Karpas-422 (cell line): ENCODE results near the gene ILRUN. TPM values are rescaled to one million over a fixed set of nuclear protein-coding genes. Genes with fewer than 3 reads are reported as not detected.
"Not testable (repeated sequence)": the region's sequence is repeated elsewhere in the genome, so short reads cannot be mapped to it uniquely, and the experiment has no call there.

ENCODE experiments used
- DNase-seq: peaks from one replicate; pipeline ENCODE4 v3.0.0-alpha.2; 2015
- H2AFZ ChIP-seq: fragments of 200-600 bp; sonication (generic); 2 replicates; pipeline ENCODE4 v1.6.1; 2014; ENCODE audit warnings: antibody characterized with exemption, low read length, mixed read lengths
- H3K27ac ChIP-seq: fragments of 200-600 bp; sonication (generic); 2 replicates; pipeline ENCODE4 v1.5.1; 2014; ENCODE audit warnings: mild to moderate bottlenecking, low read length, moderate library complexity
- H3K27me3 ChIP-seq: fragments of 200-600 bp; sonication (generic); 2 replicates; pipeline ENCODE4 v1.6.1; 2014; ENCODE audit warnings: low read length, mixed read lengths
- H3K36me3 ChIP-seq: fragments of 200-600 bp; sonication (generic); 2 replicates; pipeline ENCODE4 v1.6.1; 2014; ENCODE audit warnings: low read length, mixed read lengths; ENCODE audit not compliant: insufficient read depth
- H3K4me1 ChIP-seq: fragments of 200-600 bp; sonication (generic); 2 replicates; pipeline ENCODE4 v1.6.1; 2014; ENCODE audit warnings: mild to moderate bottlenecking, low read length, mixed read lengths
- H3K4me2 ChIP-seq: fragments of 200-600 bp; sonication (generic); 2 replicates; pipeline ENCODE4 v1.6.1; 2014; ENCODE audit warnings: low read length, low read depth, mild to moderate bottlenecking; ENCODE audit not compliant: poor library complexity, severe bottlenecking
- H3K4me3 ChIP-seq: fragments of 200-600 bp; sonication (generic); 2 replicates; pipeline ENCODE4 v1.5.1; 2014; ENCODE audit warnings: mild to moderate bottlenecking, antibody characterized with exemption, low read length, mixed read lengths
- H3K79me2 ChIP-seq: fragments of 200-600 bp; sonication (generic); 2 replicates; pipeline ENCODE4 v1.6.1; 2014; ENCODE audit warnings: mild to moderate bottlenecking, low read length, mixed read lengths
- H3K9ac ChIP-seq: fragments of 200-600 bp; sonication (generic); 2 replicates; pipeline ENCODE4 v1.6.0; 2014; ENCODE audit warnings: low read length
- H3K9me2 ChIP-seq: fragments of 200-600 bp; sonication (generic), shearing (Covaris generic); replicated peaks from 2 replicates; pipeline ENCODE4 v1.6.0; 2014; ENCODE audit warnings: mild to moderate bottlenecking, low read length, moderate library complexity; ENCODE audit not compliant: insufficient read depth
- H3K9me3 ChIP-seq: fragments of 300-700, 200-600 bp; sonication (generic); 2 replicates; pipeline ENCODE4 v1.6.1; 2014; ENCODE audit warnings: low read length, mixed read lengths
- H4K20me1 ChIP-seq: fragments of 200-600 bp; sonication (generic); 2 replicates; pipeline ENCODE4 v1.6.1; 2014; ENCODE audit warnings: mild to moderate bottlenecking, antibody characterized with exemption, low read length, low read depth; ENCODE audit not compliant: insufficient read depth
- total RNA-seq: library from RNA; depleted of rRNA; stranded (reverse); fragments of >200 nt; shearing (Covaris generic); gene quantifications from 2 replicates; pipeline ENCODE4 v1.2.3, GENCODE V29; 2014; ENCODE audit warnings: low replicate concordance

The ILRUN gene
- total RNA-seq, 1 experiment from 2014 or later = 28.8 TPM

- no peak overlapping the region for H3K4me3 ChIP-seq
Observed at GRCh38 chr6:34729631-34730470, 33.3 kb upstream of the ILRUN start.

GRCh38 chr6:34726055-34726454 lies 29.5 kb upstream of the ILRUN start:
- H3K4me3 ChIP-seq = no peak overlapping the region

More at GRCh38 chr6:34729631-34730470, 33.3 kb upstream of the ILRUN start:
- H3K27ac ChIP-seq = no peak overlapping the region
- no peaks in the 10 kb centered on the region for H3K9me2 ChIP-seq
- H3K4me1 ChIP-seq = no peaks in the 10 kb centered on the region
- no peaks in the 10 kb centered on the region for H3K9me3 ChIP-seq
- H4K20me1 ChIP-seq = no peaks in the 10 kb centered on the region
- no peak for DNase-seq
- H3K9ac ChIP-seq = no peak overlapping the region
- no peak overlapping the region for H2AFZ ChIP-seq
- no peaks in the 10 kb centered on the region for H3K79me2 ChIP-seq
- H3K36me3 ChIP-seq = no peaks in the 10 kb centered on the region
- no peak overlapping the region for H3K4me2 ChIP-seq
- H3K27me3 ChIP-seq = no peaks in the 10 kb centered on the region

GRCh38 chr6:34723203-34723602 lies 26.6 kb upstream of the ILRUN start:
- H3K9me2 ChIP-seq = no peaks in the 10 kb centered on the region
- no peak overlapping the region for H3K27ac ChIP-seq
- H4K20me1 ChIP-seq = no peaks in the 10 kb centered on the region
- DNase-seq = no peak
- no peak overlapping the region for H3K9ac ChIP-seq
- H3K9me3 ChIP-seq = no peaks in the 10 kb centered on the region
- H3K4me3 ChIP-seq = no peak overlapping the region
- no peaks in the 10 kb centered on the region for H3K79me2 ChIP-seq
- no peak overlapping the region for H3K4me2 ChIP-seq
- H3K4me1 ChIP-seq = peaks cover 16% of the 10 kb centered on the region
- no peaks in the 10 kb centered on the region for H3K27me3 ChIP-seq
- no peak overlapping the region; the same call in 1 of the 2 replicates for H2AFZ ChIP-seq
- H3K36me3 ChIP-seq = no peaks in the 10 kb centered on the region

More at GRCh38 chr6:34726055-34726454, 29.5 kb upstream of the ILRUN start:
- no peak overlapping the region for H2AFZ ChIP-seq
- H4K20me1 ChIP-seq = no peaks in the 10 kb centered on the region
- H3K27me3 ChIP-seq = no peaks in the 10 kb centered on the region
- no peak overlapping the region for H3K4me2 ChIP-seq
- no peak overlapping the region for H3K27ac ChIP-seq
- H3K4me1 ChIP-seq = peaks cover 5% of the 10 kb centered on the region; the same call in 1 of the 2 replicates
- no peaks in the 10 kb centered on the region for H3K79me2 ChIP-seq
- no peak overlapping the region for H3K9ac ChIP-seq
- no peaks in the 10 kb centered on the region for H3K9me3 ChIP-seq
- no peaks in the 10 kb centered on the region for H3K9me2 ChIP-seq
- H3K36me3 ChIP-seq = no peaks in the 10 kb centered on the region
- DNase-seq = no peak

- no peak overlapping the region for H3K4me2 ChIP-seq
- H2AFZ ChIP-seq = no peak overlapping the region
- no peaks in the 10 kb centered on the region for H3K9me3 ChIP-seq
- H3K79me2 ChIP-seq = no peaks in the 10 kb centered on the region
- no peaks in the 10 kb centered on the region for H3K36me3 ChIP-seq
- no peaks in the 10 kb centered on the region for H3K9me2 ChIP-seq
- H3K27me3 ChIP-seq = no peaks in the 10 kb centered on the region
- H4K20me1 ChIP-seq = no peaks in the 10 kb centered on the region
- no peak for DNase-seq
- no peak overlapping the region for H3K9ac ChIP-seq
- peaks cover 16% of the 10 kb centered on the region for H3K4me1 ChIP-seq
- H3K27ac ChIP-seq = no peak overlapping the region
- no peak overlapping the region for H3K4me3 ChIP-seq
Observed at GRCh38 chr6:34722451-34722850, 25.9 kb upstream of the ILRUN start.

- not testable (repeated sequence) for H3K36me3 ChIP-seq, H4K20me1 ChIP-seq, H3K4me3 ChIP-seq, H3K79me2 ChIP-seq, H3K9me2 ChIP-seq, DNase-seq, H3K4me2 ChIP-seq, H3K9ac ChIP-seq, H3K27me3 ChIP-seq, H3K27ac ChIP-seq, H3K9me3 ChIP-seq
- Histone ChIP-seq H2AFZ (peak overlapping the region; percentile 65; the same call in 1 of the 2 replicates), H3K4me1 (peaks cover 16% of the 10 kb centered on the region)
Observed at GRCh38 chr6:34720160-34720559, 23.6 kb upstream of the ILRUN start.

GRCh38 chr6:34719646-34720045 lies 23.1 kb upstream of the ILRUN start:
- H3K27ac ChIP-seq, H3K9me3 ChIP-seq, H2AFZ ChIP-seq, H4K20me1 ChIP-seq, H3K4me3 ChIP-seq, DNase-seq, H3K36me3 ChIP-seq, H3K79me2 ChIP-seq, H3K9me2 ChIP-seq, H3K27me3 ChIP-seq, H3K9ac ChIP-seq: not testable (repeated sequence)
- Histone ChIP-seq H3K4me1 (peaks cover 16% of the 10 kb centered on the region), H3K4me2 (peak overlapping the region; percentile 56)

- H3K4me1 ChIP-seq = peaks cover 16% of the 10 kb centered on the region
- H3K9ac ChIP-seq = no peak overlapping the region
- no peaks in the 10 kb centered on the region for H3K9me2 ChIP-seq
- 0 out of 2 replicates have a peak overlapping the region, but pooled peaks have one; percentile 12 for H2AFZ ChIP-seq
- H3K4me3 ChIP-seq = peak overlapping the region; percentile 30; the same call in 1 of the 2 replicates
- H3K79me2 ChIP-seq = no peaks in the 10 kb centered on the region
- no peaks in the 10 kb centered on the region for H3K36me3 ChIP-seq
- no peak overlapping the region for H3K27ac ChIP-seq
- H3K4me2 ChIP-seq = peak overlapping the region; percentile 56
- H4K20me1 ChIP-seq = no peaks in the 10 kb centered on the region
- peak; percentile 48 for DNase-seq
- no peaks in the 10 kb centered on the region for H3K27me3 ChIP-seq
- no peaks in the 10 kb centered on the region for H3K9me3 ChIP-seq
Observed at GRCh38 chr6:34718976-34719375, 22.4 kb upstream of the ILRUN start.

- Histone ChIP-seq H3K27me3 (no peaks in the 10 kb centered on the region), H3K9me2 (no peaks in the 10 kb centered on the region), H3K9me3 (no peaks in the 10 kb centered on the region), H3K9ac (no peak overlapping the region), H4K20me1 (no peaks in the 10 kb centered on the region), H3K79me2 (no peaks in the 10 kb centered on the region), H3K4me3 (no peak overlapping the region), H3K4me2 (no peak overlapping the region), H2AFZ (no peak overlapping the region), H3K4me1 (peaks cover 11% of the 10 kb centered on the region), H3K27ac (no peak overlapping the region), H3K36me3 (no peaks in the 10 kb centered on the region)
- no peak for DNase-seq
Observed at GRCh38 chr6:34717466-34717865, 20.9 kb upstream of the ILRUN start.
